PC-3 (cell line): ENCODE data around the gene TRAF3. TPM values are rescaled to one million over a fixed set of nuclear protein-coding genes. Genes with fewer than 3 reads are reported as not detected.

Experiments
- ATAC-seq: fragments of 200-7000 bp; cut with Tn5 transposase; 2 replicates; pipeline ENCODE4 v1.9.1; 2020; ENCODE audit warnings: mild to moderate bottlenecking, moderate library complexity
- BruUV-seq: library from RNA; stranded (reverse); fragments of 400-500 nt; replicated peaks from 2 replicates; lab custom pipeline; 2021; lab: Mats Ljungman, UMichigan
- CTCF ChIA-PET: fragments of 300-600 bp; sonication (Branson Sonifier 250); formaldehyde crosslinking; loops from one replicate; lab custom pipeline; 2022; ENCODE audit warnings: antibody characterized with exemption; lab: Charles Lee
- POLR2A ChIA-PET: fragments of 300-600 bp; sonication (Branson Sonifier 250); formaldehyde crosslinking; loops from one replicate; lab custom pipeline; 2022; ENCODE audit warnings: antibody characterized with exemption; ENCODE audit not compliant: unreplicated experiment; lab: Charles Lee
- DNase-seq: peaks from one replicate; pipeline ENCODE4 v3.0.0-alpha.2; 2015
- H2AFZ ChIP-seq: fragments of 300-600 bp; sonication (generic); 2 replicates; pipeline ENCODE4 v1.6.0; 2016; ENCODE audit warnings: antibody characterized with exemption, low read length
- H3F3A ChIP-seq: fragments of 300-600 bp; sonication (generic); one replicate; pipeline ENCODE4 v1.6.0; 2017; ENCODE audit warnings: antibody characterized with exemption, low read length, control low read depth, mild to moderate bottlenecking; ENCODE audit not compliant: unreplicated experiment
- H3K27ac ChIP-seq: fragments of 300-600 bp; sonication (generic); 2 replicates; pipeline ENCODE4 v1.5.1; 2016; ENCODE audit warnings: mild to moderate bottlenecking, low read length
- H3K27me3 ChIP-seq: fragments of 300-600 bp; sonication (generic); 2 replicates; pipeline ENCODE4 v1.6.1; 2016; ENCODE audit warnings: low read length, mixed read lengths
- H3K36me3 ChIP-seq: fragments of 300-600 bp; sonication (generic); 2 replicates; pipeline ENCODE4 v1.6.1; 2016; ENCODE audit warnings: low read depth, mixed run types, low read length, mixed read lengths
- H3K4me1 ChIP-seq: fragments of 300-600 bp; sonication (generic); 2 replicates; pipeline ENCODE4 v1.5.1; 2016; ENCODE audit warnings: low read length; ENCODE audit not compliant: insufficient read depth
- H3K4me2 ChIP-seq: fragments of 300-600 bp; sonication (generic); 2 replicates; pipeline ENCODE4 v1.6.0; 2016; ENCODE audit warnings: low read length
- H3K4me3 ChIP-seq: fragments of 300-600 bp; sonication (generic); 2 replicates; pipeline ENCODE4 v1.5.1; 2016; ENCODE audit warnings: mild to moderate bottlenecking, low read length, mixed read lengths
- H3K79me2 ChIP-seq: fragments of 300-600 bp; sonication (generic); 2 replicates; pipeline ENCODE4 v1.6.1; 2017; ENCODE audit warnings: low read length, mixed read lengths
- H3K9ac ChIP-seq: fragments of 300-600 bp; sonication (generic); 2 replicates; pipeline ENCODE4 v1.6.0; 2016; ENCODE audit warnings: mild to moderate bottlenecking, low read length
- H3K9me2 ChIP-seq: fragments of 300-600 bp; sonication (generic); replicated peaks from 2 replicates; pipeline ENCODE4 v1.6.1; 2016; ENCODE audit warnings: mixed run types, low read length, mixed read lengths
- H3K9me3 ChIP-seq: fragments of 300-600 bp; sonication (generic); 2 replicates; pipeline ENCODE4 v1.6.1; 2016; ENCODE audit warnings: low read length, mixed read lengths
- H4K20me1 ChIP-seq: fragments of 300-600 bp; sonication (generic); 2 replicates; pipeline ENCODE4 v1.6.1; 2016; ENCODE audit warnings: low read length, mixed read lengths
- EZH2 ChIP-seq: fragments of 300-600 bp; sonication (generic); IDR thresholded peaks from one replicate; pipeline ENCODE4 v1.6.1; 2017; ENCODE audit warnings: antibody characterized with exemption, mild to moderate bottlenecking, low read length; ENCODE audit not compliant: unreplicated experiment
- EZH2phosphoT487 ChIP-seq: fragments of 300-600 bp; sonication (generic); IDR thresholded peaks from 2 replicates; pipeline ENCODE4 v1.6.1; 2018; ENCODE audit warnings: mild to moderate bottlenecking, antibody characterized with exemption, low read length, borderline replicate concordance
- intact Hi-C: fragments of 100-400 bp; cut with micrococcal nuclease; formaldehyde crosslinking; loops from 2 replicates; pipeline ENCODE4 v1.9.0; 2023
- total RNA-seq: library from RNA; depleted of rRNA; stranded (reverse); fragments of >200 nt; gene quantifications from 2 replicates; pipeline ENCODE4 v1.2.3, GENCODE V29; 2014
- TF ChIP-seq, protein P1 (sequence below): fragments of 300-600 bp; sonication (generic); conservative IDR thresholded peaks from 2 replicates; pipeline ENCODE4 v1.5.1; 2017; ENCODE audit warnings: antibody characterized with exemption, low read depth, mild to moderate bottlenecking, low read length

Gene TRAF3
- total RNA-seq, 1 experiment from 2014 or later = 19.4 TPM

DNA sequence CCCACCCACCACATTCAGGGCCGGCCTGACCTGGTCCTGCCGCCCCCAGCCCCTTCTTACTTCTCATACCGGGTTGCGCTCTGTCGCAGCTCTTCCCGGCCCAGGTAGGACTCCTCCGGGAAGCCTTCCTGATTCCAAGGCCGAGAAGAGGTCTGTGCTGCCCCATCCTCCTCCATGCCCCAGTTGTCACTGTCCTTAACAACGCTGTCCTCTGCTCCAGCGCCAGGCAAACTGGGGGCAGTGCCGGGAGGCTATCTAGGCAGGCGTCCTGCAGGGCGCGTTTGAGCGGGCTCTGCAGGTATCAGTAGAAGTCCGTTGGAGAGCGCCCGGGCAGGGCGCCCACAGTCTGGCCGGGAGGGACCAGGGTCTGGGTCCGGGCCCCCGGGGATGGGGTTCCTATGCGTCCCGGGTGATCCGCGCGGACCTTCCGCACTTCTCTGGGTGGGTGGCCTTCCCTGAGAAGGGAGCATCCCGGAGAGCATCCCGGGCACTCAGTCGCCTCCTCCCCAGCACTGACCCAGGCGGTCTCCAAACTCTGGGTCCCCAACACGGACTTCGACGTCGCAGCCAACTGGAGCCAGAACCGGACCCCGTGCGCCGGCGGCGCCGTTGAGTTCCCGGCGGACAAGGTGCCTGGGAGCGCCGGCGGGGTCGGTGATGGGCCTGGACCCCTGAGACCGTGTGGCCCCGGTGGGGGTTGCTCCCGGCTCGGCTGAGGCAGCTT is 146.1 kb downstream of the TRAF3 start:
- no peaks in the 10 kb centered on the region for H3K27me3 ChIP-seq
- no peaks in the 10 kb centered on the region for H3K4me1 ChIP-seq
- ChIA-PET POLR2A (no interaction called here), CTCF (no interaction called here)
- 0 out of 2 replicates have a peak, but pooled peaks cover 5% of the 10 kb centered on the region for H3K9me3 ChIP-seq
- H3K79me2 ChIP-seq = no peaks in the 10 kb centered on the region
- H3F3A ChIP-seq = no peaks in the 10 kb centered on the region
- no peak overlapping the region for H3K4me3 ChIP-seq
- no peaks in the 10 kb centered on the region for H4K20me1 ChIP-seq
- no peak for TF ChIP-seq EZH2
- TF ChIP-seq, protein P1, sequence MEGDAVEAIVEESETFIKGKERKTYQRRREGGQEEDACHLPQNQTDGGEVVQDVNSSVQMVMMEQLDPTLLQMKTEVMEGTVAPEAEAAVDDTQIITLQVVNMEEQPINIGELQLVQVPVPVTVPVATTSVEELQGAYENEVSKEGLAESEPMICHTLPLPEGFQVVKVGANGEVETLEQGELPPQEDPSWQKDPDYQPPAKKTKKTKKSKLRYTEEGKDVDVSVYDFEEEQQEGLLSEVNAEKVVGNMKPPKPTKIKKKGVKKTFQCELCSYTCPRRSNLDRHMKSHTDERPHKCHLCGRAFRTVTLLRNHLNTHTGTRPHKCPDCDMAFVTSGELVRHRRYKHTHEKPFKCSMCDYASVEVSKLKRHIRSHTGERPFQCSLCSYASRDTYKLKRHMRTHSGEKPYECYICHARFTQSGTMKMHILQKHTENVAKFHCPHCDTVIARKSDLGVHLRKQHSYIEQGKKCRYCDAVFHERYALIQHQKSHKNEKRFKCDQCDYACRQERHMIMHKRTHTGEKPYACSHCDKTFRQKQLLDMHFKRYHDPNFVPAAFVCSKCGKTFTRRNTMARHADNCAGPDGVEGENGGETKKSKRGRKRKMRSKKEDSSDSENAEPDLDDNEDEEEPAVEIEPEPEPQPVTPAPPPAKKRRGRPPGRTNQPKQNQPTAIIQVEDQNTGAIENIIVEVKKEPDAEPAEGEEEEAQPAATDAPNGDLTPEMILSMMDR = no peak
- TF ChIP-seq EZH2phosphoT487 = no peak
- intact Hi-C loops = no loop called here
- H3K9me2 ChIP-seq = no peaks in the 10 kb centered on the region
- H3K27ac ChIP-seq = no peak overlapping the region
- DNase-seq (no peak), ATAC-seq (no peak)
- no peaks in the 10 kb centered on the region for H3K36me3 ChIP-seq
- no TSS peak for BruUV-seq
- no peak overlapping the region for H3K4me2 ChIP-seq
- no peak overlapping the region for H2AFZ ChIP-seq
- no peak overlapping the region for H3K9ac ChIP-seq

DNA sequence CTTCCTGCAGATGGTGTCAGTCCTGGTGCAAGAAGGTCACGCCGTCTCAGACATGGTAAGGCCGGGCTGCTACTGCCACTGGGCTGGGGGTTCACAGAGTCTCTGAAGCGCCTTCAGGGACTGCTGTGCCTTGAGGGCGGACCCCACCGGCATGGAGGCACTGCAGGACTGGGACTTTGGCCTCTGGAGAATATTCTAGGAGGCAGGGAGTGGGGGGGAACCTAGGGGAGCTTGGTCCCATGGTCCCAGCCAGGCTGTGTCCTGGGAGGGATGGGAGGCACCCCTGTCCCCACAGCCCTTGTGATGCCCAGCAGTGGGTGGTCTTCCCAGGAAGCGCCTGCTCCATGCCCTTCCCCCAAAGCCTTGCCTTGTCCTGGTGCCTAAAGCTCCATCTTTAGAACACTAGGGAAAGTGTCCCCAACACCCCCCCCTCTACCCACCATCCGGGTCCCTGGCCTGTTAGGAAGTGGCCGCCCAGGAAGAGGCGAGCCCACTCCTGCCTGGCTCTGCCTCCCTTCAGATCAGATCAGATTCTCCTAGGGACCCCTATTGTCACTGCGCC is 146.8 kb downstream of the TRAF3 start:
- no peak for TF ChIP-seq EZH2phosphoT487
- TF ChIP-seq EZH2 = no peak
- TF ChIP-seq, protein P1 = no peak
- Histone ChIP-seq H3K9ac (no peak overlapping the region), H4K20me1 (no peaks in the 10 kb centered on the region), H3K4me2 (no peak overlapping the region), H3K79me2 (no peaks in the 10 kb centered on the region), H3K4me3 (no peak overlapping the region), H3F3A (no peaks in the 10 kb centered on the region), H3K36me3 (no peaks in the 10 kb centered on the region), H3K27ac (no peak overlapping the region), H3K9me3 (0 out of 2 replicates have a peak, but pooled peaks cover 5% of the 10 kb centered on the region), H3K9me2 (no peaks in the 10 kb centered on the region), H2AFZ (no peak overlapping the region), H3K27me3 (no peaks in the 10 kb centered on the region), H3K4me1 (no peaks in the 10 kb centered on the region)
- DNase-seq (no peak), ATAC-seq (no peak)
- intact Hi-C loops = no loop called here
- ChIA-PET POLR2A (no interaction called here), CTCF (no interaction called here)
- no TSS peak for BruUV-seq
